H1 (cell line): ENCODE results near the gene CHRD.

ENCODE experiments used
- ASH2L ChIP-seq: fragments of 200-600, 300-600 bp; sonication (generic); IDR thresholded peaks from one replicate; pipeline ENCODE4 v1.7.1; 2017; ENCODE audit warnings: low read length
- CEBPB ChIP-seq: IDR thresholded peaks from 2 replicates; pipeline ENCODE4 v1.6.1; 2012; ENCODE audit warnings: low read depth, low read length
- CTCF ChIP-seq, 3 experiments: IDR thresholded peaks; 1 replicate in 2 of 3; 2 replicates in 1 of 3; pipeline versions ENCODE4 v1.5.1 to v1.6.1; 2011; ENCODE audit warnings: low read length in 3 of 3, mild to moderate bottlenecking in 3 of 3, inconsistent platforms in 2 of 3, low read depth in 1 of 3, moderate library complexity in 1 of 3; ENCODE audit not compliant: insufficient read depth in 1 of 3; ENCODE audit errors: control extremely low read depth in 1 of 3
- EGR1 ChIP-seq: IDR thresholded peaks from 2 replicates; pipeline ENCODE4 v1.6.1; 2011; ENCODE audit warnings: low read depth, low read length, borderline replicate concordance
- NRF1 ChIP-seq: IDR thresholded peaks from 2 replicates; pipeline ENCODE4 v1.6.1; 2011; ENCODE audit warnings: mild to moderate bottlenecking, low read depth, low read length, improper control_type of control experiment
- POLR2A ChIP-seq, 2 experiments: IDR thresholded peaks; 1 replicate in 1 of 2; 2 replicates in 1 of 2; pipeline ENCODE4 v1.6.1; 2011; ENCODE audit warnings: low read depth in 2 of 2, low read length in 2 of 2, mild to moderate bottlenecking in 2 of 2; ENCODE audit errors: control extremely low read depth in 1 of 2
- RFX5 ChIP-seq: IDR thresholded peaks from 2 replicates; pipeline ENCODE4 v1.6.1; 2011; ENCODE audit warnings: low read depth, low read length, improper control_type of control experiment, borderline replicate concordance
- SIN3A ChIP-seq, 2 experiments: IDR thresholded peaks in 1 of 2; conservative IDR thresholded peaks in 1 of 2; 2 replicates each; pipeline ENCODE4 v1.6.1; 2011 to 2012; ENCODE audit warnings: low read length in 2 of 2, improper control_type of control experiment in 1 of 2, low read depth in 1 of 2, mild to moderate bottlenecking in 1 of 2
- SP1 ChIP-seq: IDR thresholded peaks from 2 replicates; pipeline ENCODE4 v1.6.1; 2011; ENCODE audit warnings: low read depth, low read length

- no peak for TF ChIP-seq CTCF (IDR thresholded peaks at IDR 0.05; ENCODE audit: control extremely low read depth in 1 of 3, insufficient read depth in 1 of 3, low read depth in 1 of 3, low read length in 3 of 3)
- no peak for TF ChIP-seq EGR1
- no peak for TF ChIP-seq RFX5
- no peak for TF ChIP-seq SP1
- TF ChIP-seq CEBPB, result no peak
- TF ChIP-seq POLR2A (IDR thresholded peaks at IDR 0.05; ENCODE audit: control extremely low read depth in 1 of 2, low read depth in 2 of 2, low read length in 2 of 2), result no peak
- no peak for TF ChIP-seq NRF1
- no peak for TF ChIP-seq ASH2L
- TF ChIP-seq SIN3A (conservative IDR thresholded peaks at IDR 0.05 in 1 of 2, IDR thresholded peaks at IDR 0.05 in 1 of 2; ENCODE audit: low read depth in 1 of 2, low read length in 2 of 2), result no peak
Measured at GRCh38 chr3:184335291-184335660, 44.6 kb upstream of the CHRD start.
